Measurements from ENCODE around the gene GXYLT2.

DNA sequence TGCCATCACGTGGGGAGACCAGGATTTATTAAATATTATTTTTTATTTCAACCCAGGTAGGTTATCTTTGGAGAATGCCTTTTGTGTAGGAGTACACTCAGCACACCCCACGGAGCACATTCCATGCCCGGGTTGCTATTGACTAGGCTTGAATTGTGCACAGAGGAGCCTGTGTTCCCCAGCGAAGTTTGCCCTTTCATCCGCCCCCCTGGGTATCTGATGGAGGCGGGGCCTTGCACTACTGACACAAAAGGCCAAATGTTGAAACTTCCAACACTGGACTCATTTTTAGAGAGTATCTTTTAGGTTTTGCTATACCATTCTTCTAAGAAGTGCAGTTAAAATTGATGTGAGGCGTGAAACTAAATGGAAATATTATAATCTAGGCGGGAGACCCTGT, 69.5 kb downstream of the GXYLT2 start:
- TF ChIP-seq, protein P1, sequence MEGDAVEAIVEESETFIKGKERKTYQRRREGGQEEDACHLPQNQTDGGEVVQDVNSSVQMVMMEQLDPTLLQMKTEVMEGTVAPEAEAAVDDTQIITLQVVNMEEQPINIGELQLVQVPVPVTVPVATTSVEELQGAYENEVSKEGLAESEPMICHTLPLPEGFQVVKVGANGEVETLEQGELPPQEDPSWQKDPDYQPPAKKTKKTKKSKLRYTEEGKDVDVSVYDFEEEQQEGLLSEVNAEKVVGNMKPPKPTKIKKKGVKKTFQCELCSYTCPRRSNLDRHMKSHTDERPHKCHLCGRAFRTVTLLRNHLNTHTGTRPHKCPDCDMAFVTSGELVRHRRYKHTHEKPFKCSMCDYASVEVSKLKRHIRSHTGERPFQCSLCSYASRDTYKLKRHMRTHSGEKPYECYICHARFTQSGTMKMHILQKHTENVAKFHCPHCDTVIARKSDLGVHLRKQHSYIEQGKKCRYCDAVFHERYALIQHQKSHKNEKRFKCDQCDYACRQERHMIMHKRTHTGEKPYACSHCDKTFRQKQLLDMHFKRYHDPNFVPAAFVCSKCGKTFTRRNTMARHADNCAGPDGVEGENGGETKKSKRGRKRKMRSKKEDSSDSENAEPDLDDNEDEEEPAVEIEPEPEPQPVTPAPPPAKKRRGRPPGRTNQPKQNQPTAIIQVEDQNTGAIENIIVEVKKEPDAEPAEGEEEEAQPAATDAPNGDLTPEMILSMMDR (IDR thresholded peaks at IDR 0.05): no peak
- TF ChIP-seq POLR2A (IDR thresholded peaks at IDR 0.05): no peak

Measured in lower leg skin (tissue), 3 donors.